Stimulated activated CD4-positive, alpha-beta T cell treated with anti-CD3 and anti-CD28 coated beads, Interleukin-15, amount 100 ng/mL, for 48 hours (primary cell): Measurements from ENCODE around the gene FHIT.
"Not testable (repeated sequence)": the region's sequence is repeated elsewhere in the genome, so short reads cannot be mapped to it uniquely, and the experiment has no call there.

Experiments
- DNase-seq, 2 donors: peaks; one replicate each; pipeline ENCODE4 v3.0.0-alpha.2; 2020; ENCODE audit warnings: low read depth in 2 of 2

FHIT gene

GRCh38 chr3:59836531-59836930 lies 1414.7 kb downstream of the FHIT start:
- DNase-seq: no peak

- no peak for DNase-seq
Observed at GRCh38 chr3:59832702-59833101, 1418.5 kb downstream of the FHIT start.

GRCh38 chr3:59832241-59832640 lies 1419.0 kb downstream of the FHIT start:
- DNase-seq: no peak

GRCh38 chr3:59831394-59831793 lies 1419.9 kb downstream of the FHIT start:
- no peak for DNase-seq

- no peak for DNase-seq
Observed at GRCh38 chr3:59829527-59829926, 1421.7 kb downstream of the FHIT start.

GRCh38 chr3:59824876-59825275 lies 1426.4 kb downstream of the FHIT start:
- DNase-seq: no peak

- no peak for DNase-seq
Observed at GRCh38 chr3:59821274-59821673, 1430.0 kb downstream of the FHIT start.

GRCh38 chr3:59820352-59820934 lies 1430.8 kb downstream of the FHIT start:
- DNase-seq: peak in 1 of 2 donors; percentile 16

- DNase-seq: no peak
Observed at GRCh38 chr3:59818919-59819300, 1432.3 kb downstream of the FHIT start.

- no peak for DNase-seq
Observed at GRCh38 chr3:59818033-59818918, 1433.0 kb downstream of the FHIT start.

- DNase-seq: no peak
Observed at GRCh38 chr3:59817511-59817910, 1433.7 kb downstream of the FHIT start.

- DNase-seq: no peak
Observed at GRCh38 chr3:59816312-59816711, 1434.9 kb downstream of the FHIT start.

GRCh38 chr3:59813148-59813538 lies 1438.1 kb downstream of the FHIT start:
- no peak for DNase-seq

- no peak for DNase-seq
Observed at GRCh38 chr3:59812237-59813147, 1438.8 kb downstream of the FHIT start.

GRCh38 chr3:59811160-59811559 lies 1440.1 kb downstream of the FHIT start:
- DNase-seq: no peak

- DNase-seq: no peak
Observed at GRCh38 chr3:59810606-59811005, 1440.6 kb downstream of the FHIT start.

- no peak for DNase-seq
Observed at GRCh38 chr3:59809710-59810444, 1441.4 kb downstream of the FHIT start.

- DNase-seq: no peak
Observed at GRCh38 chr3:59809016-59809415, 1442.2 kb downstream of the FHIT start.

- DNase-seq: no peak
Observed at GRCh38 chr3:59808446-59808845, 1442.8 kb downstream of the FHIT start.

- no peak for DNase-seq
Observed at GRCh38 chr3:59803268-59803667, 1448.0 kb downstream of the FHIT start.

GRCh38 chr3:59802453-59802852 lies 1448.8 kb downstream of the FHIT start:
- not testable (repeated sequence) for DNase-seq

- no peak for DNase-seq
Observed at GRCh38 chr3:59802045-59802444, 1449.2 kb downstream of the FHIT start.
